ENCODE results near the gene FAM219A.

Gene FAM219A, protein sequence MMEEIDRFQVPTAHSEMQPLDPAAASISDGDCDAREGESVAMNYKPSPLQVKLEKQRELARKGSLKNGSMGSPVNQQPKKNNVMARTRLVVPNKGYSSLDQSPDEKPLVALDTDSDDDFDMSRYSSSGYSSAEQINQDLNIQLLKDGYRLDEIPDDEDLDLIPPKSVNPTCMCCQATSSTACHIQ

DNA sequence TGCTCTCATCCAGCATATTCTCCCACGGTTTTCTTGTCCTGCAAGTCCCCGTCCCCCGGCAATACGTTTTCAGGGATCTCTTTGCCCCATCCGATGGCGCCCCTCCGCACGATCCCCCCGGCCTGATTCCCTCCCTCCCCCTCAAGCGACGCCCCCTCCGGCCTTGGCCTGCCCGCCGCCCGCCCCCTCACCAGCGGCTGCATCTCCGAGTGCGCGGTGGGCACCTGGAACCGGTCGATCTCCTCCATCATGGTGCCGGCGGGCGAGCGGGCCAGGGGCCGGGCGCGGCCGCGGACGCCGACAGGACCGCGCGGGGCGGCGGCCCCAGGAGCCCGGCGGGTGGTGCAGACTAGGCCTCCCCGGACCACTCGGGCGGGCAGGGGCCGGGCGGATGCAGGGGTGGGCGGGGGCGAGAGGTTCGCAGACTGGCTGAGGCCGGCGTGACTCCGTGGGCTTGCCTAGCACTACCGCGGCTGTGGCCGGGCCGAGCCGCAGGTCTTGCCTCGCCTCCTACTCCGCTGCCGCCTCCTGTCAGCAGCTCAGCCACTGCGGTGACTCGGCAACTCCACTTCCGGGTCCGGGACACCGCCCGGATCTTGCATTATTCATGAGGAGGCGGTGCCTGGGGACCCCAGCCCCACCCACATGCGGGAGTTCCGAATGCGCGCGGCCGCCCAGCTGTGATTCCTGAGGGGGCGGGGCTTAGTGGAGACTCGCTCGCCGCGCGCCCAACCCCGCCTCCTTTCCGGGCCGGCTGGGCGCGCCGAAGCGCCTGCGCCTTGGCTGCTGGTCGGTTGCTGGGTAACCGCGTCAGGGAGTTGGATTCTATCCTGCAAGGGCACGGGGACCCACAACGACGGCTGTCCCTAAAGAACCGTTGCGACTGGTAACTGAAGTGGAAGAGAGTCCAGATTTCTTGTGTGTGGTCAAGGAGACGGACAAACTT is at the start of gene FAM219A, which contains the start of gene DNAI1:
TSS of gene FAM219A (minus strand) at position 558 of the 946 bp plus-strand sequence. CDS start at position 251, 307 bp downstream.
TSS of gene DNAI1 (plus strand) at position 793 of the 946 bp plus-strand sequence. CDS start 201 bp downstream, outside the sequence.
- CTCF ChIA-PET: no interaction called here
- DNase-seq (ENCODE audit: extremely low spot score): peak; percentile 99
- POLR2A ChIA-PET: interaction anchor here (0.7 to 0.9 kb wide), 3 partner anchors 14 to 188 kb away, joined by 3 to 4 read pairs (median 3); partner anchors contain the start of gene GALT
- peak; percentile 96; the same call in 1 of the 2 replicates for TF ChIP-seq HDGF (IDR thresholded peaks at IDR 0.05; ENCODE audit: borderline replicate concordance)
- peak; percentile 97 for TF ChIP-seq ELF4 (IDR thresholded peaks at IDR 0.05)
- 0 out of 2 replicates have a peak, but pooled peaks have one; percentile 59 for TF ChIP-seq L3MBTL2 (conservative IDR thresholded peaks at IDR 0.05)
- TF ChIP-seq, protein P1, sequence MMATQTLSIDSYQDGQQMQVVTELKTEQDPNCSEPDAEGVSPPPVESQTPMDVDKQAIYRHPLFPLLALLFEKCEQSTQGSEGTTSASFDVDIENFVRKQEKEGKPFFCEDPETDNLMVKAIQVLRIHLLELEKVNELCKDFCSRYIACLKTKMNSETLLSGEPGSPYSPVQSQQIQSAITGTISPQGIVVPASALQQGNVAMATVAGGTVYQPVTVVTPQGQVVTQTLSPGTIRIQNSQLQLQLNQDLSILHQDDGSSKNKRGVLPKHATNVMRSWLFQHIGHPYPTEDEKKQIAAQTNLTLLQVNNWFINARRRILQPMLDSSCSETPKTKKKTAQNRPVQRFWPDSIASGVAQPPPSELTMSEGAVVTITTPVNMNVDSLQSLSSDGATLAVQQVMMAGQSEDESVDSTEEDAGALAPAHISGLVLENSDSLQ (IDR thresholded peaks at IDR 0.05): no peak

DNA sequence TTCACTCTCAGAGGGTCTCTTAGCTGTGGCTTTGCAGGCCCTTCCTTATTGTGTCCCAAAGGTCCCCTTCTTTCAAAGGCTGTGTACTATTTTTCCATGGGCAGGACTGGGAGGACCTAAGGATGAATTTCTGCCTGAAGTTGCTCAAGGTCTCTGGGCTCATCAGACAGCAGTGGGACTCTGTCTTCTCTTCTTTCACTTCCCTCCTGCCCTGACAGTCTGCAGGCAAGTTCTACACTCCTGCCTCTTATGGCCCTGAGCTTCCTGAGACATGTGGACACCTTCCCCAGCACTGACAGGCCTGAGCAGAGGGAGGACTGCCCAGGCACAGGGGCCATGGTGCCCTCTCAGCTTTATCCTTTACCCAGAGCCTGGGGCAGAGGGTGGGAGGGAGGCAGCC is 49.6 kb upstream of the FAM219A start:
- POLR2A ChIA-PET: no interaction called here
- no peak for TF ChIP-seq FOXK2 (IDR thresholded peaks at IDR 0.05)
- TF ChIP-seq SUZ12 (IDR thresholded peaks at IDR 0.05): no peak
- TF ChIP-seq FOXM1 (IDR thresholded peaks at IDR 0.05; ENCODE audit: borderline replicate concordance): no peak
- no peak for TF ChIP-seq NFRKB (IDR thresholded peaks at IDR 0.05)
- no peak for TF ChIP-seq ZNF384 (IDR thresholded peaks at IDR 0.05)
- TF ChIP-seq FOXA1 (IDR thresholded peaks at IDR 0.05): no peak
- TF ChIP-seq L3MBTL2 (conservative IDR thresholded peaks at IDR 0.05): no peak
- no peak for TF ChIP-seq BHLHE40 (IDR thresholded peaks at IDR 0.05; ENCODE audit: borderline replicate concordance)
- TF ChIP-seq HDGF (IDR thresholded peaks at IDR 0.05; ENCODE audit: borderline replicate concordance): no peak
- TF ChIP-seq LEF1 (IDR thresholded peaks at IDR 0.05; ENCODE audit: borderline replicate concordance): no peak
- no peak for TF ChIP-seq ELF4 (IDR thresholded peaks at IDR 0.05)
- DNase-seq (ENCODE audit: extremely low spot score): no peak
- CTCF ChIA-PET: interaction anchor here (0.6 kb wide), 1 partner anchor 40 kb away, joined by 3 read pairs; no protein-coding TSS in a partner anchor

DNA sequence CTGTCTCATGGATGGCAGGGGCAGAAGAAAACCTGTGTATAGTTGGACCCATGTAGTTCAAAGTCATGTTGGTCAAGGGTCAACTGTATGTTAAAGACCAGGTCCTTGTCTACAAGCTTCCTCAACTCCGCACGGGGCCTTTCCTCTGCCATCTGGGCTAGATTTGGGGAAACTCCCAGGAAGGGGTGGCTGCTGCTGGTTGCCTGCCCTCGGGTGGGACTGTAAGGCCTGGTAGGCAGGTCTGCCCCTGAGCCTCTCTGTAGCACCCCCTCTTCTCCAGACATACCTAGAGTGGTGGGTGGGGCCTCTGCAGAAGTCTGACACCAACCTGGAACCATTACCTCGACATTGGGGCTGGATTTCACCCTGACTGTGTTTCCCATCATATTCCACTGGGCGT is 49.2 kb upstream of the FAM219A start:
- TF ChIP-seq TARDBP (IDR thresholded peaks at IDR 0.05): no peak
- no peak for TF ChIP-seq SUZ12 (IDR thresholded peaks at IDR 0.05)
- TF ChIP-seq ELF4 (IDR thresholded peaks at IDR 0.05): no peak
- no peak for TF ChIP-seq BHLHE40 (IDR thresholded peaks at IDR 0.05; ENCODE audit: borderline replicate concordance)
- ChIA-PET POLR2A (no interaction called here), CTCF (no interaction called here)
- no peak for DNase-seq (ENCODE audit: extremely low spot score)

DNA sequence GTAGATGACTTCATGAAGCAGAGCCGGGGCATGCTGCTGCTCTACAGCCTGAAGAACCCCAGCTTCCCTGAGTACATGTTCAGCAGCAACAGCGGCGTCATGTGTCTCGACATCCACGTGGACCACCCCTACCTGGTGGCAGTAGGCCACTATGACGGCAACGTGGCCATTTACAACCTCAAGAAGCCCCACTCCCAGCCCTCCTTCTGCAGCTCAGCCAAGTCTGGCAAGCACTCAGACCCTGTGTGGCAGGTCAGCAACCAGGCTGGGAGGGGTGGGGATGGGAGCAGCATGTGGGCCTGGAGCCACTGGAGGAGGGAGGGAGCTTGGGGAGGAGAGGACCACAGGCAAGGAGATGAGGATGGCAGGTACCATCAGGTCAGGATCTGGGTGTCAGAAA is 48.3 kb upstream of the FAM219A start:
- ChIA-PET POLR2A (no interaction called here), CTCF (no interaction called here)
- DNase-seq (ENCODE audit: extremely low spot score): no peak
- TF ChIP-seq CTBP1 (IDR thresholded peaks at IDR 0.05; ENCODE audit: borderline replicate concordance) (no peak), HDGF (IDR thresholded peaks at IDR 0.05; ENCODE audit: borderline replicate concordance) (no peak), LEF1 (IDR thresholded peaks at IDR 0.05; ENCODE audit: borderline replicate concordance) (no peak), ARNT (IDR thresholded peaks at IDR 0.05) (no peak), ELF4 (IDR thresholded peaks at IDR 0.05) (no peak), SUZ12 (IDR thresholded peaks at IDR 0.05) (no peak), BHLHE40 (IDR thresholded peaks at IDR 0.05; ENCODE audit: borderline replicate concordance) (no peak), ZNF384 (IDR thresholded peaks at IDR 0.05) (no peak), L3MBTL2 (conservative IDR thresholded peaks at IDR 0.05) (no peak), SP1 (IDR thresholded peaks at IDR 0.05) (no peak), FOXK2 (IDR thresholded peaks at IDR 0.05) (no peak), FOXM1 (IDR thresholded peaks at IDR 0.05; ENCODE audit: borderline replicate concordance) (no peak), NFRKB (IDR thresholded peaks at IDR 0.05) (no peak)
- TF ChIP-seq, protein P1 (IDR thresholded peaks at IDR 0.05): no peak

DNA sequence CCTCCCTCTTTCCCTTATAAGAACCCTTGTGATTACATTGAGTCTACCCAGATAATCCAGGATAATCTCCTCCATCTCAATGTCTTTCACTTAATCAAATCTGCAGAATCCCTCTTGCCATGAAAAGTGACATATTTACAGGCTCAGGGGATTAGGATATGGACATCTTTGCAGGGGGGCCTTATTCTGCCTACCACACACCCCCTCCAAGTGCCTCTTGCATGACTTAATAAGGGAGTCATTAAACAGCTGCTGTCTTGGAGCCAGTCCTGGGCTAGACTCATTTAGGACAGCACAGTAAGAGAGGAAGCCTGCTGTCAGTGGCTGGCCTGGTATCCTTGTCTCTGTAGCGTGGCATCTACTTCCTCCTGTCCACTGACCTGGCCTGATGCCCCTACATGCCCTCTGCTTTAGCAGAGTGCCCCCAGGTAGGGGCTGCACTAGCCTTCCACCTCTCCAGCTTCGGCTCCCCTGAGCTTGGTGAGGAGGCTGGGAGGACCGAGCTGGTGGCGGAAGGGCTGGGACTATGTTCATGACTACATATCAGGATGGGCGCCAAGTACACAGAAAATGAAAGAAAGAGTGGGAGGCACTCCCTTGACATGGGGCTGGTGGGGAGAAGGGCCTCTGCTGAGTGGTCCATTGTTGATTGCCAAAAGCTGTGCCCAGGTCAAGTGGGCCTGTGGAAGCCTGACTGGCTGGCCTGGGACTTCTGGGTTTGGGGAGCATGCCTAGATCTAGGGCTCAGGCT is 47.2 kb upstream of the FAM219A start:
- POLR2A ChIA-PET: no interaction called here
- no peak for DNase-seq (ENCODE audit: extremely low spot score)
- no peak for TF ChIP-seq LEF1 (IDR thresholded peaks at IDR 0.05; ENCODE audit: borderline replicate concordance)
- no peak for TF ChIP-seq TARDBP (IDR thresholded peaks at IDR 0.05)
- TF ChIP-seq SUZ12 (IDR thresholded peaks at IDR 0.05): no peak
- no peak for TF ChIP-seq SP1 (IDR thresholded peaks at IDR 0.05)
- CTCF ChIA-PET: no interaction called here

DNA sequence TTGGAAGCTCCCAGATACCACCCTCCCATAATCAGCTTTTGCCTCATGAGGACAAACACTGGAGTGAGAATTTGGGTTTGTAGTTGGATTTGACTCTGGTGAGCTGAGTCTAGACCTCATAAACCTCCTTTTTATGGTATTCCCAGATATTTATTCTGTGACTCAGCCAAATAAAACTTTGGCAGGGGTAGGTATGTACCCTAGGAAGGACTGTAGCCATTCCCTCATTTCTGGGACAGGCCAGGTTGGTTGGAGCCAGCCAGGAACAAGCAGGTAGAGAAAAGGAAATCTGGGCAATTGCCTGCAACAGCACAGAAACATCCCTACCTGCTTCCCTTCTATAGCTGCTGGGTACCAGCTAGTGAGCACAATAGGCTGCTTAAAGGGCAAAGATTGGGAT is 45.0 kb upstream of the FAM219A start:
- ChIA-PET POLR2A (no interaction called here), CTCF (interaction anchor here (0.8 to 1.4 kb wide), 3 partner anchors 40 to 100 kb away, joined by 3 to 7 read pairs (median 4); no protein-coding TSS in a partner anchor)
- TF ChIP-seq FOXM1 (IDR thresholded peaks at IDR 0.05; ENCODE audit: borderline replicate concordance) (no peak), ELF4 (IDR thresholded peaks at IDR 0.05) (no peak), L3MBTL2 (conservative IDR thresholded peaks at IDR 0.05) (no peak), TARDBP (IDR thresholded peaks at IDR 0.05) (no peak), HDGF (IDR thresholded peaks at IDR 0.05; ENCODE audit: borderline replicate concordance) (no peak), FOXK2 (IDR thresholded peaks at IDR 0.05) (no peak), FOXA1 (IDR thresholded peaks at IDR 0.05) (no peak), SUZ12 (IDR thresholded peaks at IDR 0.05) (no peak), SP1 (IDR thresholded peaks at IDR 0.05) (no peak), ZNF384 (IDR thresholded peaks at IDR 0.05) (no peak), ARNT (IDR thresholded peaks at IDR 0.05) (no peak), BHLHE40 (IDR thresholded peaks at IDR 0.05; ENCODE audit: borderline replicate concordance) (no peak), LEF1 (IDR thresholded peaks at IDR 0.05; ENCODE audit: borderline replicate concordance) (no peak), CTBP1 (IDR thresholded peaks at IDR 0.05; ENCODE audit: borderline replicate concordance) (no peak), NFRKB (IDR thresholded peaks at IDR 0.05) (no peak)
- TF ChIP-seq, protein P1 (IDR thresholded peaks at IDR 0.05): no peak

More for the DNA sequence above, 45.0 kb upstream of the FAM219A start:
- DNase-seq (ENCODE audit: extremely low spot score): no peak
